Keratinocyte (primary cell): Measurements from ENCODE around the gene DSC3. TPM values are rescaled to one million over a fixed set of nuclear protein-coding genes. Genes with fewer than 3 reads are reported as not detected.

ENCODE experiments used
- DNase-seq: peaks from one replicate; pipeline ENCODE4 v3.0.0-alpha.2; 2011; ENCODE audit warnings: low read depth, missing footprints, low spot score
- FAIRE-seq: peaks from 2 replicates; lab custom pipeline; 2011; peaks lifted over from hg19 to GRCh38; lab: Jason Lieb, UNC
- H2AFZ ChIP-seq: 2 replicates; pipeline ENCODE4 v1.6.0; 2012; ENCODE audit warnings: low read length, control low read depth, inconsistent platforms; ENCODE audit not compliant: control insufficient read depth
- H3K27ac ChIP-seq: 2 replicates; pipeline ENCODE4 v1.5.1; 2011; ENCODE audit warnings: low read length; ENCODE audit not compliant: control insufficient read depth, insufficient read depth
- H3K27me3 ChIP-seq: 3 replicates; pipeline ENCODE4 v1.6.0; 2011; ENCODE audit warnings: low read length; ENCODE audit not compliant: control insufficient read depth, insufficient read depth; ENCODE audit errors: extremely low read depth
- H3K36me3 ChIP-seq, 2 experiments: 2 replicates in 1 of 2; 3 replicates in 1 of 2; pipeline ENCODE4 v1.5.1; 2011; ENCODE audit warnings: low read length in 2 of 2, mild to moderate bottlenecking in 1 of 2; ENCODE audit not compliant: control insufficient read depth in 2 of 2, insufficient read depth in 2 of 2; ENCODE audit errors: extremely low read depth in 1 of 2
- H3K4me1 ChIP-seq: 3 replicates; pipeline ENCODE4 v1.5.1; 2011; ENCODE audit warnings: low read length; ENCODE audit not compliant: control insufficient read depth, insufficient read depth; ENCODE audit errors: extremely low read depth
- H3K4me2 ChIP-seq: 3 replicates; pipeline ENCODE4 v1.6.0; 2011; ENCODE audit warnings: low read depth, low read length; ENCODE audit not compliant: control insufficient read depth, insufficient read depth; ENCODE audit errors: extremely low read depth
- H3K4me3 ChIP-seq, 3 experiments: fragments of 200-600 bp in 1 of 3; sonication (generic) in 1 of 3; 2 replicates in 2 of 3; 3 replicates in 1 of 3; pipeline ENCODE4 v1.5.1; 2011 to 2016; ENCODE audit warnings: low read length in 3 of 3, mild to moderate bottlenecking in 3 of 3, control low read depth in 2 of 3, inconsistent platforms in 1 of 3, low read depth in 1 of 3, mixed read lengths in 1 of 3, mixed run types in 1 of 3, moderate library complexity in 1 of 3; ENCODE audit not compliant: control insufficient read depth in 2 of 3, insufficient read depth in 2 of 3; ENCODE audit errors: extremely low read depth in 1 of 3
- H3K79me2 ChIP-seq: 2 replicates; pipeline ENCODE4 v1.6.0; 2012; ENCODE audit warnings: low read length; ENCODE audit not compliant: control insufficient read depth, insufficient read depth
- H3K9ac ChIP-seq: 3 replicates; pipeline ENCODE4 v1.6.0; 2011; ENCODE audit warnings: low read length; ENCODE audit not compliant: control insufficient read depth, insufficient read depth; ENCODE audit errors: extremely low read depth
- H3K9me1 ChIP-seq: 3 replicates; pipeline ENCODE4 v1.6.0; 2011; ENCODE audit warnings: low read length; ENCODE audit not compliant: control insufficient read depth, insufficient read depth; ENCODE audit errors: extremely low read depth
- H3K9me3 ChIP-seq: 2 replicates; pipeline ENCODE4 v1.5.1; 2012; ENCODE audit warnings: low read depth, low read length; ENCODE audit not compliant: control insufficient read depth
- H4K20me1 ChIP-seq: 3 replicates; pipeline ENCODE4 v1.6.0; 2011; ENCODE audit warnings: low read length; ENCODE audit not compliant: control insufficient read depth, insufficient read depth; ENCODE audit errors: extremely low read depth
- EZH2 ChIP-seq: IDR thresholded peaks from one replicate; pipeline ENCODE4 v1.6.1; 2012; ENCODE audit warnings: inconsistent platforms, mild to moderate bottlenecking, low read length, moderate library complexity
- dilution Hi-C: fragments of 300-500 bp; cut with MboI; formaldehyde crosslinking; loops from one replicate; pipeline ENCODE4 v1.7.0; 2020; ENCODE audit warnings: low sequenced_read_pairs; ENCODE audit not compliant: extremely low pct_ligation_motif_present
- polyA plus RNA-seq, 5 experiments: library from polyadenylated mRNA; depleted of rRNA in 3 of 5; stranded (reverse) in 3 of 5; stranded (forward) in 1 of 5; unstranded in 1 of 5; fragments of >200 nt; gene quantifications; 1 replicate in 1 of 5; 2 replicates in 3 of 5; 3 replicates in 1 of 5; pipeline versions ENCODE4 v1.2.1 to v1.2.3, GENCODE V29; 2011 to 2012; ENCODE audit warnings: missing spikeins in 2 of 5, low read depth in 1 of 5, low replicate concordance in 1 of 5
- TF ChIP-seq, protein P1 (sequence below), 3 experiments: IDR thresholded peaks in 1 of 3; conservative IDR thresholded peaks in 1 of 3; optimal IDR thresholded peaks in 1 of 3; 2 replicates in 2 of 3; 3 replicates in 1 of 3; pipeline versions ENCODE3 to v1.5.1; 2011; ENCODE audit warnings: low read length in 3 of 3, mild to moderate bottlenecking in 3 of 3, moderate library complexity in 2 of 3, control low read depth in 1 of 3, inconsistent platforms in 1 of 3; ENCODE audit not compliant: insufficient read depth in 2 of 3; ENCODE audit errors: extremely low read depth in 1 of 3

Gene DSC3
- polyA plus RNA-seq, 1 donor (not counting 4 experiments of a cell fraction or from before 2014, with no cell fraction given) = 116 TPM

DNA sequence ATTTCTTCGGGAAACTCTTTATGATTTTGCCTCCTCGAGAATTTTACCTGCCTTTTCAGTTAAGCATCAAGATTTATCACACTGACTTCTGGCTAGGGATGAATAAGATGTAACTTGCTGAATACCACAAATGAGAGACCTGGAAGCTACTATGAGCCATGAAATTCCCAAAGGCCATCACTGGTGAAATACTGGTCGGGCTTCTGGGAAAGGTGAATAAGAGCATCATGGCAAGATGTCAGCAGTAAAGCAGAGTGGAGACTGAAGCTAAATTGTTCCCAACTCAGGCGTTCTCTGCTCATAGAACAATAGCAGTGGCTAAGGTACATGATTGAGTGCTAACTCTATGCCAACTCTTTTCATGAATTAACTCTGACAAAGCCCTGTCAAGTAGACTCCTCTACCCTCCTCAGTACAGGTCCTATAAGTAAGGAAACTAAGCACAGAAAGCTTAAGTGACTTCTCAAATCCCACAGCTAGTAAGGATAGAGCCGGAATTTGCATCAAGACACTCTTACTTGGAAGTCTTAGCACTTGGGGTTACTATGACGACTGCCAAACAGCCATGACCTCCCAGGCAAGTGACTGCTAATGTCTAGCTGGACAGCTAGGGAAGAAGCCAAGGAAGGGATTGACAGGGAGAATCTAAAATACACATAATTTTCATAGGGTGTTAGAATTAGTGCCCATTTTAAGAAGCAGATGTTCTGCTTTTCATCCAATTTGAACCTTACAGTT is 22.7 kb upstream of the DSC3 start:
- FAIRE-seq = peak; percentile 82

DNA sequence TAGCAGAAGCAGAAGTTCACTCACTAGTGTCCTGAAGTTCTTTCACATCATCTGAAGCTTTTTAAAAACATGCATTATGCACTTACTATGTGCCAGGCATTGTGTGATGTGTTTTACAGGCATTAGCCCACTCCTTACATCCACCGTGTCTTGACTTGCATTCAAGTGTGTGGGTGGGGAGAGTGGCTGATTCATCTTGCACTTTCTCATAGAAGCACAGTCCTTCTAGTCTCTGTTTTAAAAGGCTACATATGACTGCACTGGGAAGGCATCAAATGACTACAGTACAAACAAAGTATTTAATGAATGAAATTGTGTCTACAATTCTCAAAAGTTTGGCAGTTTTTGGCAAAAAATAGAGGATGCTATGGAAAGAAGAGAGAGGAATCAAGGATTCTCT is 21.6 kb upstream of the DSC3 start:
- H3K27me3 ChIP-seq = no peaks in the 10 kb centered on the region
- peaks cover 23% of the 10 kb centered on the region for H3K4me1 ChIP-seq
- H3K4me3 ChIP-seq = no peak overlapping the region
- TF ChIP-seq EZH2 = no peak
- TF ChIP-seq, protein P1, sequence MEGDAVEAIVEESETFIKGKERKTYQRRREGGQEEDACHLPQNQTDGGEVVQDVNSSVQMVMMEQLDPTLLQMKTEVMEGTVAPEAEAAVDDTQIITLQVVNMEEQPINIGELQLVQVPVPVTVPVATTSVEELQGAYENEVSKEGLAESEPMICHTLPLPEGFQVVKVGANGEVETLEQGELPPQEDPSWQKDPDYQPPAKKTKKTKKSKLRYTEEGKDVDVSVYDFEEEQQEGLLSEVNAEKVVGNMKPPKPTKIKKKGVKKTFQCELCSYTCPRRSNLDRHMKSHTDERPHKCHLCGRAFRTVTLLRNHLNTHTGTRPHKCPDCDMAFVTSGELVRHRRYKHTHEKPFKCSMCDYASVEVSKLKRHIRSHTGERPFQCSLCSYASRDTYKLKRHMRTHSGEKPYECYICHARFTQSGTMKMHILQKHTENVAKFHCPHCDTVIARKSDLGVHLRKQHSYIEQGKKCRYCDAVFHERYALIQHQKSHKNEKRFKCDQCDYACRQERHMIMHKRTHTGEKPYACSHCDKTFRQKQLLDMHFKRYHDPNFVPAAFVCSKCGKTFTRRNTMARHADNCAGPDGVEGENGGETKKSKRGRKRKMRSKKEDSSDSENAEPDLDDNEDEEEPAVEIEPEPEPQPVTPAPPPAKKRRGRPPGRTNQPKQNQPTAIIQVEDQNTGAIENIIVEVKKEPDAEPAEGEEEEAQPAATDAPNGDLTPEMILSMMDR (optimal IDR thresholded peaks at IDR 0.05 in 1 of 3, IDR thresholded peaks at IDR 0.05 in 1 of 3, conservative IDR thresholded peaks at IDR 0.05 in 1 of 3; ENCODE audit: extremely low read depth in 1 of 3, insufficient read depth in 2 of 3, low read length in 3 of 3) = no peak
- DNase-seq = peak; percentile 78
- no peaks in the 10 kb centered on the region for H3K9me1 ChIP-seq
- dilution Hi-C loops = no loop called here
- peak overlapping the region; percentile 1 for H3K9ac ChIP-seq
- H3K9me3 ChIP-seq = no peaks in the 10 kb centered on the region
- no peaks in the 10 kb centered on the region for H4K20me1 ChIP-seq
- FAIRE-seq = peak; percentile 100
- H3K27ac ChIP-seq = peak overlapping the region; percentile 71
- no peak overlapping the region for H2AFZ ChIP-seq
- peaks cover 0 to 4% of the 10 kb centered on the region in 2 experiments for H3K36me3 ChIP-seq
- H3K4me2 ChIP-seq = peak overlapping the region; percentile 37
- no peaks in the 10 kb centered on the region for H3K79me2 ChIP-seq

More for the DNA sequence above, 22.7 kb upstream of the DSC3 start:
- no peaks in the 10 kb centered on the region for H3K9me1 ChIP-seq
- H3K4me2 ChIP-seq = peak overlapping the region; percentile 37
- no peaks in the 10 kb centered on the region for H3K9me3 ChIP-seq
- H2AFZ ChIP-seq = no peak overlapping the region
- no peaks in the 10 kb centered on the region for H3K79me2 ChIP-seq
- dilution Hi-C loops = no loop called here
- peaks cover 23% of the 10 kb centered on the region for H3K4me1 ChIP-seq
- no peak for DNase-seq
- no peak overlapping the region for H3K9ac ChIP-seq
- no peaks in the 10 kb centered on the region for H3K27me3 ChIP-seq
- peak overlapping the region; percentile 71 for H3K27ac ChIP-seq
- no peak overlapping the region for H3K4me3 ChIP-seq
- peaks cover 0 to 9% of the 10 kb centered on the region in 2 experiments for H3K36me3 ChIP-seq
- no peaks in the 10 kb centered on the region for H4K20me1 ChIP-seq
- no peak for TF ChIP-seq EZH2
- TF ChIP-seq, protein P1 (optimal IDR thresholded peaks at IDR 0.05 in 1 of 3, IDR thresholded peaks at IDR 0.05 in 1 of 3, conservative IDR thresholded peaks at IDR 0.05 in 1 of 3; ENCODE audit: extremely low read depth in 1 of 3, insufficient read depth in 2 of 3, low read length in 3 of 3) = no peak
